ENCODE data around the gene SORCS2.

GRCh38 chr4:7713757-7714156 is 521.4 kb downstream of the SORCS2 start:
- TF ChIP-seq EZH2 (IDR thresholded peaks at IDR 0.05; ENCODE audit: borderline replicate concordance, low read depth, low read length, severe bottlenecking) (no peak), CTCF (IDR thresholded peaks at IDR 0.05; ENCODE audit: borderline replicate concordance, extremely low read depth, low read length, poor library complexity, severe bottlenecking) (no peak)
